IPS DF 6.9 (cell line): ENCODE measurements around the gene ARHGAP11B.
"Not testable (repeated sequence)": the region's sequence is repeated elsewhere in the genome, so short reads cannot be mapped to it uniquely, and the experiment has no call there.

Experiments used
- DNase-seq: peaks from one replicate; pipeline ENCODE4 v3.0.0-alpha.2; 2013; ENCODE audit warnings: low read depth, low spot score
- H3K27ac ChIP-seq: one replicate; pipeline ENCODE4 v1.5.1; 2013; ENCODE audit warnings: low read length, control low read depth
- H3K27me3 ChIP-seq: 2 replicates; pipeline ENCODE4 v1.6.1; 2013; ENCODE audit warnings: mild to moderate bottlenecking, low read length; ENCODE audit not compliant: control insufficient read depth, insufficient read depth
- H3K36me3 ChIP-seq: 2 replicates; pipeline ENCODE4 v1.6.1; 2013; ENCODE audit warnings: low read length; ENCODE audit not compliant: control insufficient read depth, insufficient read depth
- H3K4me1 ChIP-seq: 2 replicates; pipeline ENCODE4 v1.6.1; 2013; ENCODE audit warnings: low read length; ENCODE audit not compliant: control insufficient read depth, insufficient read depth
- H3K4me3 ChIP-seq: 2 replicates; pipeline ENCODE4 v1.5.1; 2013; ENCODE audit warnings: mild to moderate bottlenecking, low read length
- H3K9me3 ChIP-seq: 2 replicates; pipeline ENCODE4 v1.6.1; 2013; ENCODE audit warnings: low read length, inconsistent platforms; ENCODE audit not compliant: control insufficient read depth, insufficient read depth
- WGBS: extraction: QIAGEN DNeasy Blood & Tissue Kit; methylation state at CpG from one replicate; pipeline ENCODE4 v1.1.7; 2013; ENCODE audit warnings: mixed read lengths, missing lambda C conversion rate; ENCODE audit not compliant: insufficient read length, insufficient coverage; 5-methylcytosine and 5-hydroxymethylcytosine counted together

ARHGAP11B gene

GRCh38 chr15:30625436-30626193 lies at the start of gene ARHGAP11B:
TSS of gene ARHGAP11B (plus strand) at chr15:30626128.
- not testable (repeated sequence) for H3K9me3 ChIP-seq, H3K27me3 ChIP-seq, H3K36me3 ChIP-seq, H3K4me1 ChIP-seq, H3K27ac ChIP-seq
- WGBS = no CpG with 5 or more reads among the region's 35 CpGs
- peak; percentile 76 for DNase-seq
- H3K4me3 ChIP-seq = peak within 1 kb of the TSS; percentile 60; the same call in 1 of the 2 replicates

- H3K9me3 ChIP-seq, H3K36me3 ChIP-seq, H3K4me3 ChIP-seq, DNase-seq, H3K4me1 ChIP-seq, H3K27me3 ChIP-seq, H3K27ac ChIP-seq: not testable (repeated sequence)
- WGBS = no CpG with 5 or more reads among the region's 6 CpGs
Observed at GRCh38 chr15:30579394-30579970, 46.4 kb upstream of the ARHGAP11B start.

GRCh38 chr15:30580716-30581115 lies 45.2 kb upstream of the ARHGAP11B start:
- WGBS = no CpG with 5 or more reads among the region's 4 CpGs
- H3K4me1 ChIP-seq, DNase-seq, H3K4me3 ChIP-seq, H3K27me3 ChIP-seq, H3K36me3 ChIP-seq, H3K27ac ChIP-seq, H3K9me3 ChIP-seq: not testable (repeated sequence)

GRCh38 chr15:30598953-30599352 lies 27.0 kb upstream of the ARHGAP11B start:
- not testable (repeated sequence) for H3K4me1 ChIP-seq, H3K9me3 ChIP-seq, H3K27me3 ChIP-seq, H3K36me3 ChIP-seq, H3K27ac ChIP-seq, DNase-seq, H3K4me3 ChIP-seq
- WGBS = no CpG with 5 or more reads among the region's 2 CpGs

- not testable (repeated sequence) for H3K4me1 ChIP-seq, H3K4me3 ChIP-seq, H3K36me3 ChIP-seq, H3K27ac ChIP-seq, H3K27me3 ChIP-seq, DNase-seq, H3K9me3 ChIP-seq
- WGBS = no CpG with 5 or more reads among the region's 8 CpGs
Observed at GRCh38 chr15:30603796-30604195, 22.1 kb upstream of the ARHGAP11B start, which contains the start of gene GOLGA8H. TSS of gene GOLGA8H (plus strand) at chr15:30604028. CDS start at chr15:30604126, 98 bp downstream.

- WGBS = no CpG with 5 or more reads among the region's 6 CpGs
- DNase-seq, H3K27me3 ChIP-seq, H3K4me1 ChIP-seq, H3K27ac ChIP-seq, H3K9me3 ChIP-seq, H3K36me3 ChIP-seq, H3K4me3 ChIP-seq: not testable (repeated sequence)
Observed at GRCh38 chr15:30612271-30612670, 13.7 kb upstream of the ARHGAP11B start.

GRCh38 chr15:30621342-30621741 lies 4.6 kb upstream of the ARHGAP11B start:
- not testable (repeated sequence) for H3K27ac ChIP-seq, H3K4me1 ChIP-seq, H3K4me3 ChIP-seq, H3K36me3 ChIP-seq, H3K9me3 ChIP-seq, H3K27me3 ChIP-seq, DNase-seq
- no CpG with 5 or more reads among the region's 3 CpGs for WGBS

GRCh38 chr15:30626194-30626565 lies 252 bp downstream of the ARHGAP11B start:
- not testable (repeated sequence) for H3K36me3 ChIP-seq, DNase-seq, H3K27ac ChIP-seq, H3K27me3 ChIP-seq, H3K9me3 ChIP-seq, H3K4me1 ChIP-seq
- no CpG with 5 or more reads among the region's 22 CpGs for WGBS
- H3K4me3 ChIP-seq = peak overlapping the region; percentile 60; the same call in 1 of the 2 replicates

- not testable (repeated sequence) for DNase-seq, H3K36me3 ChIP-seq, H3K27me3 ChIP-seq, H3K9me3 ChIP-seq, H3K27ac ChIP-seq, H3K4me1 ChIP-seq
- peak overlapping the region; percentile 60; the same call in 1 of the 2 replicates for H3K4me3 ChIP-seq
- no CpG with 5 or more reads among the region's 20 CpGs for WGBS
Observed at GRCh38 chr15:30626632-30627031, 704 bp downstream of the ARHGAP11B start.

GRCh38 chr15:30650012-30650929 lies 24.3 kb downstream of the ARHGAP11B start:
- 0 out of 2 replicates have a peak, but pooled peaks cover 4% of the 10 kb centered on the region for H3K36me3 ChIP-seq
- no peaks in the 10 kb centered on the region for H3K4me1 ChIP-seq
- no CpG with 5 or more reads among the region's 5 CpGs for WGBS
- H3K27ac ChIP-seq = no peak overlapping the region
- no peaks in the 10 kb centered on the region for H3K9me3 ChIP-seq
- no peak for DNase-seq
- no peaks in the 10 kb centered on the region for H3K27me3 ChIP-seq
- H3K4me3 ChIP-seq = no peak overlapping the region
